Activated CD4-positive, alpha-beta T cell treated with anti-CD3 and anti-CD28 coated beads, Interleukin-2, amount 50 U/mL, for 4 hours (primary cell): Measurements from ENCODE around the gene PRKCH.

Experiments
- DNase-seq, 2 experiments: peaks; one replicate each; pipeline ENCODE4 v3.0.0-alpha.2; 2020

The PRKCH gene

DNA sequence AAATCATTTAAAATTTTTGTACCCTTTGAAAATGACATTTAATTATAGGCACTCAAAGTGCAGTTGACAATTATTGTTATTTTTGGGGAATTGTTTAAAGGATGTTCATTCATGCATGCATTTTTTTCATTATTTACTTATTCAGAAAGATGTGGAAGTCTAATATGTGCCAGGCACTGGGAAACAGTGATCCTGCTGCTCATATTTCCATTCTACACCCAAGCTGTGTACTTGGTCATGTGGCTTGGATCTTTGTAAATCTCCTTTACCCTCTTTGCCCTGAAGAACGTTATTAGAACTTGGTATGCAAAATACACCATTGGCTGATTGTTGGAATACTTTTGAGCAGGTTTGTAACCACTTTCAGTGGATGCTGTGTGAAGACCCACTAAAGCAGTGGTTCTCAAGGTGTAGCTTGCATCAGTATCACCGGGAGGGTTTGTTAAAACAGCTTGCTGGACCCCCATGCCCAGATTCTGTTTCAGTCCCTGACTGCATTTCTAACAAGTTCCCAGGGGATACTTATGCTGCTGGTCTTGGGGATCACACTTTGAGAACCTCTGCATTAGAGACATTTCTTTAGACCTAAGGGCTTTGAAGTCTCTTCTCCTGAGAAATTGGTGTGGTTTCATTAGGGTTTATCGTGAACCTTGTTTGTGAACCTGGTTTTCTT lies 47.5 kb downstream of the PRKCH start:
- DNase-seq, result no peak

DNA sequence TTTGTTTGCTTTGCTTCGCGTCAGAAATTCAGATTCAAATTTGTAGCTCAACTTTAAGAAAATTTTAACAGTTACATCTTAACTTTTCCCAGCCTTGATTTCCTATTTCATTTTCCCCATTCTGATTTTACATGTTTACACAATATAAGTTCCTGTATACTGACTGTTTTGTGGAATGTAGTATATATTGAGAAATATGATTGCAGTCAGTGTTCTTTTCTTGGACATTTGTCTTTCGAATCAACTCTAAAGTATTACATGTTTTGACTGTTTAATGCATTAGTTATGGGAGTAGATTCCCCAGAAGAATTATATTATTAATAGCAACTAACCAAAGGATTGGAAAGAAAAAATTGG lies 48.1 kb downstream of the PRKCH start:
- DNase-seq, result no peak

DNA sequence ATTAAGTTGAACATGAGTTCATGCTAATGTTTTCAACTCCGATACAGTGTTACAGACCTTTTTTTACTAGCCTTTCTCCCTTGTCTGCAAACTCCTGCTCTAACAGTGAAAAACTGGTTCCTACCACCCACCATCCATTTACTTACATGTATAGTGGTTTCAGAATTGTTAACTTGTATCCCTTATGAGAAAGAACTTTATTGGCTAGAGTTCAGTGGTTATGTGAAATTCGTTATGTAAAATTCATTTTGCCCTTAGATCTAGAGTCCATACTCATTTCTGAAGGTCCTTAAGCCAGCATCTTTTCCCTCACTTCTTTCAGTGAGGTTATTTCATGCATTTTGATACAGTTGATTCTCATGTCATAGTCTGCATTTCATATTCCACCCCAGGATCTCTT lies 51.0 kb downstream of the PRKCH start:
- no peak for DNase-seq

DNA sequence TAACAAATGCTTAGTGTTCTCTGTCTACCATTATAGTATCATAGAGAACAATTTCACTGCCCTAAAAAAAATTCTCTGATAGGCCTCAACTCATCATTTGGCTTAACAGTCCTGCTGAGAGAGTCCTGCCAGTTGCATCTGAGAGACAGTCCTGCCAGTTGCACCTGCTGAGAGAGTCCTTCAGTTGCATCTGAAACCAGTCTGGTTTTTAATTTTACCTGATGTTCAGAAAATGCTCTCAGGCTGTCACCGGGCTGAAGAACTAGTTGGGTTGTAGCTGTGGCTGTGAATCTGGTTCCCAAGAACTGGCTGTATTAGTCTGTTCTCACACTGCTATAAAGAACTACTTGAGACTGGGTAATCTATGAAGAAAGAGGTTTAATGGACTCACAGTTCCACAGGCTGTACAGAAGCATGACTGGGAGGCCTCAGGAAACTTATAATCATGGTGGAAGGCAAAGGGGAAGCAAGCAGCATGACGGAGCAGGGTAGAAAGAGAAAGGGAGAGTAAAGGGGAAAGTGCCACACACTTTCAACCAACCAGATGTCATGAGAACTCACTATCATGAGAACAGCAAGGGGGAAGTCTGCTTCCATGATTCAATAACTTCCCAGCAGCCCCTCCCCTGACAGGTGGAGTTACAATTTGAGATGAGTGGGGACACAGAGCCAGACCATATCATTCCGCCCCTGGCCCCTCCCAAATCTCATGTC lies 51.6 kb downstream of the PRKCH start:
- DNase-seq, result no peak

DNA sequence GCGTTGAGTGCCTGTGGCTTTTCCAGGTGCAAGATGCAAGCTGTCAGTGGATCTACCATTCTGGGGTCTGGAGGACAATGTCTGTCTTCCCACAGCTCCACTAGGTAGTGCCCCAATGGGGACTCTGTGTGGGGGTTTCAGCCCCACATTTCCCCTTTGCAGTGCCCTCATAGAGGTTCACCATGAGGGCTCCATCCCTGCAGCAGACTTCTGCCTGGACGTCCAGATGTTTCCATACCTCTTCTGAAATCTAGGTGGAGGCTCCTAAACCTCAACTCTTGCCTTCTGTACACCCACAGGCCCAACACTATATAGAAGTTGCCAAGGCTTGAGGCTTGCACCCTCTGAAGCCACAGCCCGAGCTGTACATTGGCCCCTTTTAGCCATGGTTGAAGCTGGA lies 52.9 kb downstream of the PRKCH start:
- no peak for DNase-seq

DNA sequence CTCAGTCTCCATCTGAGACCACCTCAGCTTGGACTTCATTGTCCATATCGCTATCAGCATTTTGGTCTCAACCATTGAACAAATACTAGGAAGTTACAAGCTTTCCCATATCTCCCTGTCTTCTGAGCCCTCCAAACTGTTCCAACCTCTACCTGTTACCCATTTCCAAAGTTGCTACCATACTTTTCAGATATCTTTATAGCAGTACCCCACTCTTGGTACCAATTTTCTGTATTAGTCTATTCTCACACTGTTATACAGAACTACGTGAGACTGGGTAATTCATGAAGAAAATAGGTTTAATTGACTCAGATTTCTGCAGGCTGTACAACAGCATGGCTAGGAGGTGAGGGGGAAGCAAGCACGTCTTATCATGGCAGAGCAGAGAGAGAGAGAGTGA lies 53.8 kb downstream of the PRKCH start:
- no peak for DNase-seq

DNA sequence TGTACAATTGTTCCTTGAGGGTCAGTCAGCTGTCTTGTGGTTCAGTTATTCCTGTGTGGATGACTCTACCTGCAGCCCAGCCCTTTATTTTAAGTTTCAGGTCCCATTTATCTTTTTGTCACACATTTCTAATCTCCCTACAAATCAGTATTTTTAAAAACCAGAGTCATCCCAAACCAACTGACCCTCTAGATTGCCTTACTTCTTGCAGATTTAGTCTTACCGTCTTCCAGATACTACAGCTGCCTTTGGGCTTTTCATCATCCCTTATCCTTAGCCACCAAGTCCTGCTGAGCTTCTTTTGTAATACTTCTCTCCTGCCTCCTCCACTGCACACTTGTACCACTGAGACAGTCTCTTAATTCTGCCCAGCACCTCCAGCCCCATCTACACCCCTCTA lies 54.9 kb downstream of the PRKCH start:
- no peak for DNase-seq

DNA sequence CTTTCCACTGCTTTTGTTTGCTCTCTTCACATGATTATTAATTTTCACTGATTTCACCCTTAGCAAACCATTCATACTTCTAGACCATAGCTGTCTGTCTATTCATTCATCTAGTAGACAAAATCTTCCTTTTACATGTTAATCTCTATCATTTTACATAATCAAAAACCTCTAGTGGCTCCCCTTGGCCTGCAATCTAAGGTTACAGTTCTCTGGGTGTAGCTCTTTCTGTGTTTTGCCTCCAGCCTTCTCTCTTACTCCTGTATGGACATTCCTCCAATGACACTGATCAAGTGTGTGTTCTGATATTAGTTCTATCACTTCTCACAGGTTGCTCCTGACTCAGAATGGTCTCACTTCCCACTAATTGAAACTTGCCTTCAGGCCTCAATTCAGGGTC lies 56.4 kb downstream of the PRKCH start:
- DNase-seq, result no peak

DNA sequence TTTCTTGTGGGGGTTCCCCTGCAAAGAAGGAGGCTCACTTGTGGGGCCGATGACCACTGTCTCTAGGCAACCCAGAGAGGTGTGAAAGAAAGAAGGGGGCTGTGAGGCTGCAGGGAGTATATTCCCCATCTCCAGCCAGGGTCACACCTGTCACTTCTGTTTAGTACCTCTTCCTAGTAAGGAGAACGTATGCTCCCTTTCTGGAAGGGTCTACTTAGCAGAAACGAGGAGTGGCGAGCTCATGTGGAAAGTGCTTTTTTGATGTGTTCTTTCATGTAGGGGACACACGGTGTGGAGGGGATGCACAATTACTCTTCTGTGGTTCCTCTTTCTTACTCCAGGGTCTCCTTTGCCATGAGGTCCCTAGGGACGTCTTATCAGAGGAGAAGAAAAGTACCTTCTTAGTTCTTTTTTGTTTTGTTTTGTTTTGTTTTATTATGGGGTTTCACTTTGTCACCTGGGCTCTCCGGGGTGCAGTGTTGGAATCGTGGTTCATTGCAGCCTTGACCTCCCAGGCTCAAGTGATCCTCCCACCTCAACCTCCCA lies 58.3 kb downstream of the PRKCH start:
- DNase-seq, result no peak

DNA sequence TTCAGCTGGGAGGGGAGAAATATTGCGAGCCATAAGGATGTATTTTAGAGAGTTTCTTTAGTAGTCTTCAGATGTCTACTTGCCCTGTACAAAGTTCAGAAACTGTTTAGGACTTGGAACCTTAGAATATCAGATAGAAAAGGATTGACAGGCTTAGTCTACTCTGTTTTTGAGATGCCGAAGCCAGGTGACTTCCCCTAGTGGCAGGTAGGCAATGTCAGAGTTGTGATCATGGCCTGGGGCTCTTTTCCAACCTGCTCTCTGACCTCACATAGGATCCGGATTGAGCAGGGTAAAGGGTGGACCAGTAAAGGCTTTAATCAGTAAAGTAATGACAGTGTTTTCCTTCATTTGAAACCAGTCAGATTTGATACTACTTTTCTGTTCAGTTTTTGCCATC lies 59.6 kb downstream of the PRKCH start:
- no peak for DNase-seq

DNA sequence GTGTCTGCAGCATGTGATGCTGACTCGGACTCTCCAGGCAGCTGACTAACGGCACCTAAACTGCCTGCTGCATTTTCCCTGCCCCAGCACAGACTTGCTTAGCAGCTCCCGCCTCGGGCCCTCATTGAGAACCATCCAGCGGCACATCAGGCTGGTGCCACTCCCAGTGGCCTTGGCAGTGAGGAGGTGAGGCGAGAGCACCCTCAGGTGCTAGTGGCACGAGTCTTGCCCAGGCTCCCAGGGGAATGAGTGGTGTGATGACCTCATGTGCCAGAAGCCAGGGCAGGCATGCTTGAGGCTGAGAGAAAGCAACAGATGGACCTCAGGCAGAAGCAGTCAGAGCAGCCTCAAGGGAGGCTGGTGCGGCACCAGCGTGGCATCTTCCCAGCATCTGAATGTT lies 60.2 kb downstream of the PRKCH start:
- DNase-seq, result no peak

DNA sequence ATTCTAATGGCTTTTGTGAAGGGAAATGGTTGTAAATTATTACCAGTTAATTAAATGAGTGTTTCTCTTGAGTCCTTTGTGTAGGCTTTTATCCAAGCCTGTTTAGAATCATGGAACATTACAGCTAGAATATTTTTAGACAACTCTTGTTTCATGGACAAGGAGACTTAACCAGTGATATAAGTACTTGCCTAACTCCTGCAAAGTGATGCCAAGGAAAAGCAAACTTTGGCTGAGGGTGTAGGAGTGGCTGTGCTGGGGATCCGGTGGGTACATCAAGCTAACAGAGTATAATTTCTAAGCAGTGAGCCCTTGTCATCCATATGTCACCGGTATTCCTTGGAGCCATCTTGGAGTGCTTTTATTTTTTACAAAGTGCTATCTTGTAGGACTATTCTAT lies 61.5 kb downstream of the PRKCH start:
- DNase-seq, result no peak

DNA sequence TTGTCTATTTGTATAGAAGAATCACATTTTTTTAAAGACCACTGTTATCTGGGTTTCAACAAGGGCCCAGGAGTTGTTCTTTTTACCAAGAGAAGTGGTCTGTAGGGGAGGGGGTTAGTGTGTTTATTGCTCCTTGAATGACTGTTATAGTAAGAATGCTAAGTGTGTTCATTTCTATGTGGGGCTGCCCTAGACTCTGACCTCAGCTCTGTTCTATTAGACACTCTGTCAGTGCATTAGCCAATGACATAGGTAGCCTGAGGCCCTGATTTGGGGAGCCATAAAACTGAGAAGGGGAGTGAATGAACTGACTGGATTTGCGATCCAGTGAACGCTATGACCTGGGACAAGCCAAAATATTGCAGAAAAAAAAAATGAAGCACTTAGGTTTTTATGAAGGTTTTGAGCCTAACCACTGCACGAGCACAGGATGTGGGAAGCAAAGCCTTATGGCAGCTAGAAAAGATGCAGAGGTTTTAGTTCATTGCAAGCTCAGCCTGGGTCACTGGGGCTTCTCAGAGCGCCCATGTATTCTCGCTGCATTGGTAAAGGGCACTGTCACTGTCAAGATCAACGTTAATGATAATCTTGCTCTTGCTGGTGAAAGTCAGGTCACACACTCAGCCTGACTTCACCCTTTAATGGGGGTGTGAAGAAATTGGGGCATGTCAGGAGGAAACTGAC lies 63.8 kb downstream of the PRKCH start:
- DNase-seq, result no peak

DNA sequence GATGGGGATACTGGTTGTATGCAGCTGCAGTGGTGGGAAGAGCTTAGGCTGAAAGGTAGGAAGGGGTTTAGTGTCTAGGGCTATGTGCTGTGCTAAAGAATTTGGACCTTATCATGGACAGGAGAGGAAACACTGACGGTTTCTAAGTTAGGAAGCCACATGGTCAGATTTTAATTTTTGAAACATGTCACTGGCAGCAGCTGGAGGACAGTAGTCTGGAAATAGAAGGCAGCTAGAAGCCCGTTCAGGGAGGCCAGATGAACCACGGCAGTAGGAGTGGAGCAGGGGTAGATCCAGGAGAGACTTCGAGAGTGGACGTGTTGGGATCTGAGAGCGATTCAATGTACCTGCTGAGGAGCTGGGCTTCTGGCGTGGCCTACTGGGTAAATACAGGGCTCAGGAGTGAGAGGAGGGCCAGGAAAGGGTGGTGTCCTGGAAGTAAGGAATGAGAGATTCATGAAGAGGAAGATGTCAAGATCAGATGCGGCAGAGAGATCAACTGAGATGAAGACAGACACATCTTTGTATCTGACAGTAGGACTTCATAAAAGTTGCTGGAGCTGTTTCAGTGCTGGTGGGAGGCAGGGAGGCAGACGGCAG lies 64.9 kb downstream of the PRKCH start:
- DNase-seq, result no peak

DNA sequence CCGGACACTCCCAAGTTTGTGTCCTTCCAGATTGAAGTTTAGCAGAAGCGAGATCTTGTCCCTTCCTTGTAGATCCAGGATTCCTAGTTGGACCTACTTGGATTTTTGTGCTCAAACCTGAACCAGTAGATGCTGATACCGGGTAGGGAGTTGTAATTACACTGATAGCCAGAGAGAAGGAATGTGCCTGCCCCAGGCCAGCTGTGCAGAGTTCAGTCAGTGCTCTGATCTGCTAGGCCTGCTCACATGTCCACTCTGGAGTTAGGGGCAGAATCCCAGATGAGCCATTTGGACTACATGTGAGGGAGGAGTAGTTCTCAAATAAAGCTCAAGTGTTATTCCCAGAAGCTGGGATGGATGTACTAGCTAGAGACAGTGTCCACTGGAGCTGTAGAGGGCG lies 65.7 kb downstream of the PRKCH start:
- DNase-seq, result no peak

DNA sequence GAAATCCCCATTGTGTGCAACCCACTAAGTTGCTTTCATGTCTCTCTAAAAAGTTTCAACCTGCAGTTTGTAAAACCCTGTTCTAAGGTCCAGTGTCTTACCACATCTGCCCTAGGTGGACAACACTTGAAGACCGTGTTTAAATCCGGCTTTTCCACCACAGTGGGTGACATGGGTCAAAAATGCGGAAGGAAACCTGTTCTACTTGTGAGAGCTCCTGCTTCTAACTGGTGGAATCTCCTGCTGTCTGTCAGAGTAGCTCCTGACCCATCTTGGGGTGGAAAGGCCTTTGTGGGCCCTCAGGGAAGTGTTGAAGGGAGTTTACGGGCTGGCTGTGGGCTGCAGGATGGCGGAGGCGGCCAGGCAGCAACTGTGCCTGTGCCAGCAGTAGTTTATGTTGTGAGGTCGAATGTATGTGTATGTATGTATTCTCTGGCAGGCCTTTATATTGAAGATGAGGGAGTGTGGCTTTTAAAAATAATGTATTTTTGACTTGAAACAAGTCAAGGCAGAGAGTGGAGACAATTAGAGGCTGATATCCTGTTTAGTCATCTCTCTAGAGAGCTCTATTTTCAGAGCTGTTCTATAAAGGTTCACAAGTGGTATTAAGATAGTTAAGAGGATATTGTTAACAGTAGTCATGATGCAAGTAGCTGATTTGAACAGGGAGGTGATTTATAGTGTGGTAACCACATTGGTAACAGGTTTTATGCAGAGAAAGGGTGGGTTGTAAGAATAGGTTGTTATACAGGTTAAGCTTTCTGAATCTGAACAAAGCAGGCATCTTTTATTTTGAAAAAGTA lies 67.0 kb downstream of the PRKCH start:
- DNase-seq, result no peak

DNA sequence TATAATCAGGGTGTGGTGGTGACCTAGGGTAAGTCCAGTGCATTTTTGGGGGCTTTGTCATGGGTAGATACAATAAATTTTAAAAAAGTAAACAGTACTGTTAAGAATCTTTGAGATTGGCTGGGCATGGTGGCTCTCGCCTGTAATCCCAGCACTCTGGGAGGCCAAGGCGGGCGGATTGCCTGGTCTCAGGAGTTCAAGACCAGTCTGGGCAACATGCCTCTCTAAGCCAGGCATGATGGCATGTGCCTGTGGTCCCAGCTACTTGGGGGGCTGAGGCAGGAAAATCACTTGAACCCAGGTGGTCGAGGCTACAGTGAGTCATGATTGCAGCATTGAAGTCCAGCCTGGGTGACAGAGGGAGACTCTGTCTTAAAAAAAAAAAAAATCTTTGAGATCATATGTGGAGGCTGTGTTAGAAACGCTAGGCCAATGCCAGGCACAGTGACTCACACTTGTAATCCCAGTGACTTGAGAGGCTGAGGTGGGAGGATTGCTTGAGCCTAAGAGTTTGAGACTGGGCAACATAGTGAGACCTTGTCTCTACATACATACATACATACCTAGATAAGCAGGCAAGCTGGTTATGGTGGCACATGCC lies 67.7 kb downstream of the PRKCH start:
- no peak for DNase-seq

DNA sequence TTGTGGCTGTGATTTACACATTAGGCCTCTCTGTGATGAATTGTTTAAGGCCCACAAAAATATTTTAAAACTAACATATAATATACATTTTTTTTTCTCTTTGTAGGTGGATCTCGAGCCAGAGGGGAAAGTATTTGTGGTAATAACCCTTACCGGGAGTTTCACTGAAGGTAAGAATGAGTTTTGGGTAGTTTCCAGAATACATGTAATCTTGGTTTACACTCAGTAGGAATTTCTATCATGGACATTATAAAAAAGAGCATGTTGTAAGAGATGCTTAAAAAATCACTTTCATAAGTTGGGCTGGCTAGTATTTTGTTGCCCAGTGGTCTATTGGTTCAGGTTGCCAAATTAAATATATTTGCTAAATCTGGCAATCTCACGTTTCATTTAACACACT lies 69.7 kb downstream of the PRKCH start:
- DNase-seq, result no peak

DNA sequence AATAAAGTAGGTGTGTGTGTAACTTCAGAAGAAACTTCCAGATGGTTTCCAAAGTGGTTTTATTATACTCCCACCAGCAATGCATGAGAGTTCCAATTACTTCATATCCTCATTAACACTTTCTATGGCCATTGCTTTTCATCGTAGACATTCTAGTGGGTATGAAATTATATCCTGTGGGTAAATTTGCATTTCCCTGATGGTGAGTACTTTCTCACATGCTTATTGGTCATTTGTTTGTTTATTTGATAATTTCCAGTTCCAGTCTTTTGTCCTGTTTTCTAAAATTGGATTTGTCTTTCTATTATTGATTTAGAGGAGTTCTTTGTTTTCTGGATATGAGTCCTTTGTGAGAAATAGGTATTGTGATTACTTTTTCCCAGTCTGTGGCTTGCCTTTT lies 70.9 kb downstream of the PRKCH start:
- no peak for DNase-seq

DNA sequence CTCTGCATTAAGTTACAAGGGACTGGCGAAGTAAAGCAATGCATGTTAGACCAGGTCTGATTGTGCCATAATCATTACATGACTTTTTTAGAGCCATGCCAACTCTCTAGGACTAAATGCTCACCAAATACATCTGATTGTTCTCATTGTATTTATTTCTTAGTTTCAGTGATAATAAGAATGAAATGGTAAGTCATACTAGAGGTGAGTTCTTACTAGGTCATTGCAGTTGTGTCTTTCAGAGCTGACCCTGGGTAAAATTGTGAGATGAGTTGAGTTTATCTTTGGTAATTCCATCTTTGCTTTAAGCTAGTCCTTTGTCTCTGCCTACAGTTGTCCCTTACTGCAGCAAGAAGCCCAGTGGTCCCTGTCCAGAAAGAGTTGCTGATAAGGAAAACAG lies 73.2 kb downstream of the PRKCH start:
- DNase-seq, result no peak

DNA sequence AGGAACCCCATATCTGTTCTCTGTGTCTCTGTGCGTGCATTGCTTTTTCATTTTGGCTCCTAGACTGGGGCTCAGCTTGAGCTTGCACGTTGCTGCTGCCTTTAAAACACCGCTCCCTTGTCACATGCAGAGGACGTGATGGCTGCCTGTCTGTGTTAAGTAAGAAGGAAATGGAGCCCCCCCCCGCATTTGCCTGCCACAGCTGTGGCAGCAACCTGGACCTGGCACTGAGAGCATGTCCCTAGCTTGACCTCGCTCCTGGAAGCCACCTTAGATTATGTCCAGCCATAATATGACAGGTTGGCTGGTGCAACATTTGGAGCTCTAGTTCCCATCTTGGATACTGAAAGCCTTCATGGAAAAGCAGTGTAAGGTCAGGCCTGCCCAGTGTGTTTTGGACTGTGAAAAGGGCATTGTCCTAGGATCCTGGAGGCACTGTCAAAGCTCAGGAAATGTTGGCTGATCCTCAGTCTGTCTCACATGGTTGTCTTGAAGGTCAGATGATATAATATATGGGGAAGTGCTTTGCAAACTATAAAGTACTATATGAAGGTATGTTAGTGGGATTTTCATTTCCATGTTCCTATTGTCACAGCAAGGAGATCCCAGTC lies 73.8 kb downstream of the PRKCH start:
- DNase-seq, result no peak

DNA sequence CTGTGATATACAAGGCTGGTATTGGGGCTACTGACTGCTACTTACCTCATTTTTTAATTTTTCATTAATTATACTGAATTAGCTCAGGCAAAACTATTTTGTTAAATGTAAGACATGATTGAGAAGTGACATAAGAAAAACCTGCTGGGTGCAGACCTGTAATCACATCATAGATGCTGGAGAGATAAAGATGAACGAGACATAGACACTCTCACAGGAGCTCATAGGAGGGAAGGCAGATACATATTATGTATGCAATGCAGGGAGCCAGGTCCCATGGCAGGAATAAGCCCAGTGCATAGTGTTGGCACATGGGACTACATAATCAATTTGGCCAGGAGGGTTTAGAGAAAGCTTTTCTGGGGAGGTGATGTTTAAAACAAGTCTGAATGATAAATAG lies 74.9 kb downstream of the PRKCH start:
- no peak for DNase-seq
